SK-N-SH treated with all-trans-retinoic acid at 6 μM for 48 hours (cell line): ENCODE results near the gene PLEKHG2.

Source experiments
- ATAC-seq: fragments of 200-7000 bp; cut with Tn5 transposase; 3 replicates; pipeline ENCODE4 v1.9.1; 2020; ENCODE audit warnings: mild to moderate bottlenecking, moderate library complexity
- ARNTL ChIP-seq: fragments of 450-650 bp; formaldehyde crosslinking; IDR thresholded peaks from 2 replicates; pipeline ENCODE4 v1.5.0; 2020; ENCODE audit warnings: low read depth, mild to moderate bottlenecking, moderate library complexity, borderline replicate concordance
- BACH2 ChIP-seq: fragments of 250-450 bp; sonication (Bioruptor Pico); IDR thresholded peaks from 2 replicates; pipeline ENCODE4 v1.9.0; 2021; ENCODE audit warnings: mild to moderate bottlenecking, borderline replicate concordance
- CREB5 ChIP-seq: fragments of 250-450 bp; sonication (Bioruptor Pico); IDR thresholded peaks from 2 replicates; pipeline ENCODE4 v1.5.1; 2020; ENCODE audit warnings: low read depth, mild to moderate bottlenecking, moderate library complexity
- CSDC2 ChIP-seq: fragments of 250-450 bp; sonication (Bioruptor Pico); IDR thresholded peaks from 2 replicates; pipeline ENCODE4 v1.5.0; 2020; ENCODE audit warnings: mild to moderate bottlenecking, moderate library complexity
- CSRNP3 ChIP-seq: fragments of 250-450 bp; sonication (Bioruptor Pico); IDR thresholded peaks from 2 replicates; pipeline ENCODE4 v1.5.1; 2021; ENCODE audit warnings: mild to moderate bottlenecking, moderate library complexity
- GLIS3 ChIP-seq: fragments of 250-450 bp; sonication (Bioruptor Pico); IDR thresholded peaks from 2 replicates; pipeline ENCODE4 v1.5.0; 2020; ENCODE audit warnings: mild to moderate bottlenecking, moderate library complexity
- ISL1 ChIP-seq: fragments of 250-450 bp; sonication (Bioruptor Pico); IDR thresholded peaks from 2 replicates; pipeline ENCODE4 v2.1.2; 2022; ENCODE audit warnings: mild to moderate bottlenecking, moderate library complexity
- OSR1 ChIP-seq: fragments of 250-450 bp; sonication (Bioruptor Pico); IDR thresholded peaks from 2 replicates; pipeline ENCODE4 v1.8.0; 2022; ENCODE audit warnings: moderate library complexity, mild to moderate bottlenecking, inconsistent platforms
- PATZ1 ChIP-seq: fragments of 250-450 bp; sonication (Bioruptor Pico); IDR thresholded peaks from 2 replicates; pipeline ENCODE4 v1.8.0; 2020; ENCODE audit warnings: mild to moderate bottlenecking, moderate library complexity, borderline replicate concordance
- POU6F1 ChIP-seq: fragments of 250-450 bp; sonication (Bioruptor Pico); IDR thresholded peaks from 2 replicates; pipeline ENCODE4 v1.8.0; 2021; ENCODE audit warnings: low read depth, mild to moderate bottlenecking, moderate library complexity, borderline replicate concordance
- PPARA ChIP-seq: fragments of 250-450 bp; sonication (Bioruptor Pico); IDR thresholded peaks from 2 replicates; pipeline ENCODE4 v1.5.0; 2020; ENCODE audit warnings: mild to moderate bottlenecking, borderline replicate concordance
- RARB ChIP-seq: fragments of 250-450 bp; sonication (Bioruptor Pico); IDR thresholded peaks from 2 replicates; pipeline ENCODE4 v1.8.0; 2021; ENCODE audit warnings: mild to moderate bottlenecking, moderate library complexity
- SNAI2 ChIP-seq: fragments of 250-450 bp; sonication (Bioruptor Pico); IDR thresholded peaks from 2 replicates; pipeline ENCODE4 v1.5.0; 2020; ENCODE audit warnings: mild to moderate bottlenecking, moderate library complexity
- TCF4 ChIP-seq: fragments of 250-450 bp; sonication (Bioruptor Pico); IDR thresholded peaks from 2 replicates; pipeline ENCODE4 v1.8.0; 2021; ENCODE audit warnings: mild to moderate bottlenecking, moderate library complexity, borderline replicate concordance
- TOX ChIP-seq: fragments of 250-450 bp; sonication (Bioruptor Pico); IDR thresholded peaks from 2 replicates; pipeline ENCODE4 v1.8.0; 2021; ENCODE audit warnings: mild to moderate bottlenecking, moderate library complexity, borderline replicate concordance
- TSHZ2 ChIP-seq: fragments of 250-450 bp; sonication (Bioruptor Pico); IDR thresholded peaks from 2 replicates; pipeline ENCODE4 v1.5.0; 2020; ENCODE audit warnings: mild to moderate bottlenecking, moderate library complexity
- ZC3H10 ChIP-seq: fragments of 250-450 bp; sonication (Bioruptor Pico); IDR thresholded peaks from 2 replicates; pipeline ENCODE4 v1.5.1; 2021; ENCODE audit warnings: mild to moderate bottlenecking, moderate library complexity
- ZFP3 ChIP-seq: fragments of 250-450 bp; sonication (Bioruptor Pico); IDR thresholded peaks from 2 replicates; pipeline ENCODE4 v1.5.0; 2020; ENCODE audit warnings: mild to moderate bottlenecking, moderate library complexity
- ZFP30 ChIP-seq: fragments of 450-650 bp; formaldehyde crosslinking; IDR thresholded peaks from 2 replicates; pipeline ENCODE4 v1.5.0; 2022; ENCODE audit warnings: mild to moderate bottlenecking, moderate library complexity
- ZNF565 ChIP-seq: fragments of 450-650 bp; formaldehyde crosslinking; conservative IDR thresholded peaks from 2 replicates; pipeline ENCODE4 v1.5.0; 2020; ENCODE audit warnings: low read depth, mild to moderate bottlenecking, moderate library complexity
- ZNF8 ChIP-seq: fragments of 450-650 bp; formaldehyde crosslinking; IDR thresholded peaks from 2 replicates; pipeline ENCODE4 v1.5.0; 2020; ENCODE audit warnings: mild to moderate bottlenecking, moderate library complexity

The PLEKHG2 gene

GRCh38 chr19:39416152-39417120 lies 4.0 kb downstream of the PLEKHG2 start:
- no peak for ATAC-seq
- TF ChIP-seq ZFP30 (CRISPR knock-in tag) (no peak), ZC3H10 (CRISPR knock-in tag) (no peak), CSRNP3 (CRISPR knock-in tag) (no peak), TOX (CRISPR knock-in tag) (no peak), PPARA (CRISPR knock-in tag) (no peak), SNAI2 (CRISPR knock-in tag) (no peak), RARB (CRISPR knock-in tag) (no peak), ZNF565 (CRISPR knock-in tag) (no peak), TSHZ2 (no peak), CSDC2 (CRISPR knock-in tag) (no peak), OSR1 (CRISPR knock-in tag) (no peak), BACH2 (no peak), CREB5 (CRISPR knock-in tag) (no peak), TCF4 (CRISPR knock-in tag) (no peak), GLIS3 (CRISPR knock-in tag) (no peak), ZNF8 (CRISPR knock-in tag) (no peak), POU6F1 (CRISPR knock-in tag) (no peak), ARNTL (CRISPR knock-in tag) (no peak)
- TF ChIP-seq, all 23 proteins: peak for 0

- TF ChIP-seq ZFP3, result no peak
- TF ChIP-seq CSRNP3 (CRISPR knock-in tag), result no peak
- no peak for TF ChIP-seq TCF4 (CRISPR knock-in tag)
- TF ChIP-seq TSHZ2, result no peak
- no peak for TF ChIP-seq ZFP30 (CRISPR knock-in tag)
- TF ChIP-seq PATZ1, result no peak
- no peak for TF ChIP-seq ISL1 (CRISPR knock-in tag)
- TF ChIP-seq ZNF565 (CRISPR knock-in tag), result no peak
- no peak for TF ChIP-seq ZC3H10 (CRISPR knock-in tag)
- no peak for TF ChIP-seq OSR1 (CRISPR knock-in tag)
- TF ChIP-seq ARNTL (CRISPR knock-in tag), result no peak
- ATAC-seq, result no peak
Measured at GRCh38 chr19:39417463-39418181, 5.2 kb downstream of the PLEKHG2 start.
